ENCODE results near the gene FAM3A. TPM values are rescaled to one million over a fixed set of nuclear protein-coding genes. Genes with fewer than 3 reads are reported as not detected.

FAM3A gene
- total RNA-seq, 4 donors from 2014 or later: 40.9 to 76.5 (median 55.7) TPM

GRCh38 chrX:154478728-154479622 is 37.1 kb downstream of the FAM3A start, which contains the start of gene LAGE3:
Gene LAGE3, minus strand, starts transcription at chrX:154479281. Its CDS starts 366 bp downstream, at chrX:154478915.
- TF ChIP-seq CTCF (IDR thresholded peaks at IDR 0.05): no peak
- peak; percentile 24 to 57 for TF ChIP-seq POLR2A (IDR thresholded peaks at IDR 0.05)
- TF ChIP-seq EP300 (IDR thresholded peaks at IDR 0.05): peak; percentile 77 to 82
- Histone ChIP-seq H3K9me3 (no peaks in the 10 kb centered on the region), H3K27ac (peak within 1 kb of the TSS; percentile 74 to 90 (median 82)), H3K4me1 (peaks cover 0 to 12% (median 0%) of the 10 kb centered on the region in 4 donors), H3K36me3 (peaks cover 0 to under 1% (median 0%) of the 10 kb centered on the region in 3 donors), H3K4me3 (peak within 1 kb of the TSS; percentile 31 to 63 (median 46)), H3K27me3 (no peaks in the 10 kb centered on the region)
- 9 to 49% methylated on average over 7 to 65 of the region's 85 CpGs for WGBS, 2 donors
- peak; percentile 86 to 90 for DNase-seq (ENCODE audit: low spot score in 2 of 2)

GRCh38 chrX:154477891-154478477 is 38.0 kb downstream of the FAM3A start:
- DNase-seq (ENCODE audit: low spot score in 2 of 2): no peak
- Histone ChIP-seq H3K36me3 (no peaks in the 10 kb centered on the region), H3K4me3 (peak overlapping the region; percentile 31 to 63 (median 46)), H3K27me3 (no peaks in the 10 kb centered on the region), H3K9me3 (no peaks in the 10 kb centered on the region), H3K4me1 (peaks cover 0 to 12% (median 0%) of the 10 kb centered on the region in 4 donors), H3K27ac (peak overlapping the region; percentile 74 to 90 (median 77))
- WGBS, 2 donors: 60 to 67% methylated on average over 24 of the region's 24 CpGs
- no peak for TF ChIP-seq EP300 (IDR thresholded peaks at IDR 0.05)
- TF ChIP-seq POLR2A (IDR thresholded peaks at IDR 0.05): no peak
- TF ChIP-seq CTCF (IDR thresholded peaks at IDR 0.05): no peak

GRCh38 chrX:154476821-154477220 is 39.2 kb downstream of the FAM3A start:
- H3K4me1 ChIP-seq: peaks cover 0 to 12% (median 0%) of the 10 kb centered on the region in 4 donors
- no peak overlapping the region for H3K27ac ChIP-seq
- H3K4me3 ChIP-seq: no peak overlapping the region
- H3K27me3 ChIP-seq: no peaks in the 10 kb centered on the region
- DNase-seq (ENCODE audit: low spot score in 2 of 2): no peak
- H3K9me3 ChIP-seq: no peaks in the 10 kb centered on the region
- WGBS, 2 donors: 85 to 86% methylated on average over 7 to 8 of the region's 8 CpGs
- peaks cover 0 to 11% (median 0%) of the 10 kb centered on the region in 3 donors for H3K36me3 ChIP-seq
- no peak for TF ChIP-seq EP300 (IDR thresholded peaks at IDR 0.05)
- TF ChIP-seq CTCF (IDR thresholded peaks at IDR 0.05): no peak
- no peak for TF ChIP-seq POLR2A (IDR thresholded peaks at IDR 0.05)

- TF ChIP-seq EP300 (IDR thresholded peaks at IDR 0.05) (no peak), CTCF (IDR thresholded peaks at IDR 0.05) (no peak), POLR2A (IDR thresholded peaks at IDR 0.05) (no peak)
- 68 to 77% methylated on average over 5 to 7 of the region's 7 CpGs for WGBS, 2 donors
- H3K27ac ChIP-seq: no peak overlapping the region
- peaks cover 0 to 7% (median 0%) of the 10 kb centered on the region in 4 donors for H3K4me1 ChIP-seq
- H3K4me3 ChIP-seq: no peak overlapping the region
- peaks cover 0 to 42% (median 0%) of the 10 kb centered on the region in 3 donors for H3K36me3 ChIP-seq
- no peaks in the 10 kb centered on the region for H3K27me3 ChIP-seq
- DNase-seq (ENCODE audit: low spot score in 2 of 2): no peak
- H3K9me3 ChIP-seq: no peaks in the 10 kb centered on the region
These were observed 42.3 kb downstream of the FAM3A start for GRCh38 chrX:154473683-154474082.

Measured in tibial nerve (tissue), 4 donors.